WI38 (cell line): Measurements from ENCODE around the gene SEMA6B.

Experiments
- H3K4me3 ChIP-seq: 2 replicates; pipeline ENCODE4 v1.5.1; 2011; ENCODE audit warnings: low read depth, mild to moderate bottlenecking, control low read depth, low read length
- TF ChIP-seq, protein P1 (sequence below): IDR thresholded peaks from 2 replicates; pipeline ENCODE4 v1.5.1; 2012; ENCODE audit warnings: low read depth, mild to moderate bottlenecking, control low read depth, low read length

The SEMA6B gene

DNA sequence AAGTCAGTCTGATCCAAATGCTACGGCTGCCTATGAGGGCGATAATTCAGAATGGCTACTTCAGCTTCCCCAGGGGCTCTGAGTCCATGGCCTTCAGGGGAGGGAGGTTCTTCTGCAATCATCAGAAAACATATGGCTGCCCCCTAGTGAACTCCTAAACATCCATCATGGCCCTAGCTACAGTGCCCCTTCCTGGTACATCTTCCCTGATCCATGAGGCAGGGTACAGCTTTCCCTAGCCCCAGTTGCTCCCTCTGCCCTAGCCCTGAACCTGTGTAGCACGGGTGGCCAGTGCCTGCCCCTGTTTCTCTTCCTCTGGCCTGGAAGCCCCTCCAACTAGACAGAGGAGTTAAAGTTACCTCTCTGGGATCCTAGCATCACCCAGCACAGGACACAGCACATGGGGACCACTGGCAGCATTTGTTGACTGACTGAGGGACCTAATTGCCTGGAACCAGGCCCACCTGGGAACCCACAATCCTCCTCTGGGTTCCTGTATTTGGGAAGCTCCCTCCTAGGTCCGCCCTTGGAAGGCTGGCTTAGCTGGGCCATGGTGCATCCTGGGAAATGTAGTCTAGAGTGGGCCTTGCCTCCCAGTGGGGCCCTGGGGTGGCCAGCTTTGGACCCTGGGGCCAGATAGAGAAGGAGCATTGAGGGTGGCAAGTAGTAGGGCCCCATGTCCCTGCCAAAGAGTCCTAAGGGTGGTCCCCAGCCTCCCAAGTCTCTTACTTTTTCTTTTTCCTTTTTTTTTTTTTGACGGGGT, 17.7 kb upstream of the SEMA6B start:
- no peak overlapping the region for H3K4me3 ChIP-seq
- TF ChIP-seq, protein P1, sequence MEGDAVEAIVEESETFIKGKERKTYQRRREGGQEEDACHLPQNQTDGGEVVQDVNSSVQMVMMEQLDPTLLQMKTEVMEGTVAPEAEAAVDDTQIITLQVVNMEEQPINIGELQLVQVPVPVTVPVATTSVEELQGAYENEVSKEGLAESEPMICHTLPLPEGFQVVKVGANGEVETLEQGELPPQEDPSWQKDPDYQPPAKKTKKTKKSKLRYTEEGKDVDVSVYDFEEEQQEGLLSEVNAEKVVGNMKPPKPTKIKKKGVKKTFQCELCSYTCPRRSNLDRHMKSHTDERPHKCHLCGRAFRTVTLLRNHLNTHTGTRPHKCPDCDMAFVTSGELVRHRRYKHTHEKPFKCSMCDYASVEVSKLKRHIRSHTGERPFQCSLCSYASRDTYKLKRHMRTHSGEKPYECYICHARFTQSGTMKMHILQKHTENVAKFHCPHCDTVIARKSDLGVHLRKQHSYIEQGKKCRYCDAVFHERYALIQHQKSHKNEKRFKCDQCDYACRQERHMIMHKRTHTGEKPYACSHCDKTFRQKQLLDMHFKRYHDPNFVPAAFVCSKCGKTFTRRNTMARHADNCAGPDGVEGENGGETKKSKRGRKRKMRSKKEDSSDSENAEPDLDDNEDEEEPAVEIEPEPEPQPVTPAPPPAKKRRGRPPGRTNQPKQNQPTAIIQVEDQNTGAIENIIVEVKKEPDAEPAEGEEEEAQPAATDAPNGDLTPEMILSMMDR = no peak

DNA sequence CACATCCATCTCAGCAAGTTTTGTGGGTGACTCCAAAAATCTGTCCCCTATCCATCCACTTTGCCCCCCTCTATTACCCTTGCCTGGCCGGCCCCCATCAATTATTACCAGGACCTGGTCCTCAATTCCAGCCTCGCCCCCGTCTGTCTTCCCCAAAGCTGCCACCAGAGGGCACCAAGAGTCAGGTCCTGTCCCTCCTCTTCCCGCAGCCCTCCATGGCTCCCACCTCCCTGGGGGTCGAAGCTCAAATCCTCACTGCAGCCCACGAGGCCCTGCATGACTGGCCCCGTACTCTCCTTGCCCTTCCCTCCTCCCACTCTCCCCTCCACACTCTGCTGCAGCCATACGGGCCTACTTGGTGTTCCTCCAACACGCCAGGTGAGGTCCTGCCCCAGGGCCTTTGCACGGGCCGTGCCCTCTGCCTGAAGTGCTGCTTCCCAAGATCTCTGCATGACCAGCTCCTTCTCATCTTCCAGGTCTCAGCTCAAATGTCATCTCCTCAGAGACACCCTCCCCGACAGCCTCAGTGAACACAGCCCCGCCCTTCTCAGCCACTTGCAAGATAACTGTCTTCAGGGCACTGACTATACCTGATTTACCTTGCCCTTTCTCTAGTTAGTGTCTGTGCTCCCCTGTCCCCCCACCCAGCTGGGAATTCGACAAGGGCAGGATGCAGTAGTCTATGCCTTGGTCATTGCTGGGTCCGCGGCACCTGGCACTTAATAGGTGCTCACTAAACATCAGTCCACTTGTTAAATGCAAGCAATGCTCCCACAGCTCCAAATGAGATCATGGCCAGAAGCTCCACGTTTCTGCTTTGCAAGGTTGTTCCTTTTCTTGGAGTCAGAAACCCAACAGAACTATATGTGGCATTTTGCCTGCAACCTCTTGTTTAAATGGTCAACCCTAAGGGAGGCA, 16.8 kb upstream of the SEMA6B start:
- H3K4me3 ChIP-seq = no peak overlapping the region
- TF ChIP-seq, protein P1 = peak; percentile 67

DNA sequence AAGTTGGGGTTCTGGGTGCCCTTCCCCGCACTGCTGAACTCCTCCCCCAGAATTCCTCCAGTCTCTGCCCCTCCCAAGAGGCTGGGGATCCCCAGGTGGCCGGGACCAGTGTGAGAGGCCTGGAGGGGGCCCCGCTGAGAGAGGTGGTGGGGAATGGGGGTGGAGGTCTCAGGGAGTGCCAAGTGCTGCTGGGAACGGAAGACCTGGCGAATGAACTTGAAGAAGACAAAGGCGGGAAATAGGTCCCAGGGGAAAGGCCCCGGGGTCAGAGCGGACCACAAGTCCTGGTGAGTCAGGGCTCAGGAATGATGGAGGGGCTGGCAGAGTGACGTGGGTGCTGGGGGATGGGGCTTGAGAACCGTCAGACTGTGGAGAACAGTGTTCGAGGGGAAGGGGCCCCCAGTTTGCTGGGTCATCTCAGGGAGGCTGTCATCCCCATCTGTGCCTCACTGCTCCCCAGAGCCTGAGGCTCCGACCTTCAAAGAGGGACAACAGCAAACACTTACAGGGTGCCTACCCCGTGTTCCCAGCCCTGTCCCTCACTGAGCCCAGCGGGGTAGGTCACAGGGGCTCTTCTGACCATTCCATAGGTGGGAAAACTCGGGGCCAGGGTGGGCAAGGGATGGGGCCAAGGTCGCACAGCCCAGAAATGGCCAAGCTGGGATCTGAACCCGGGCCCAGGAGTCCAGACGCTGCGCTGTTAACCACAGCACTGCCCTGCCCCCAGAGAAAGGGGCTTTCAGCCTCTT, 16.0 kb upstream of the SEMA6B start:
- TF ChIP-seq, protein P1 = no peak
- H3K4me3 ChIP-seq = no peak overlapping the region

DNA sequence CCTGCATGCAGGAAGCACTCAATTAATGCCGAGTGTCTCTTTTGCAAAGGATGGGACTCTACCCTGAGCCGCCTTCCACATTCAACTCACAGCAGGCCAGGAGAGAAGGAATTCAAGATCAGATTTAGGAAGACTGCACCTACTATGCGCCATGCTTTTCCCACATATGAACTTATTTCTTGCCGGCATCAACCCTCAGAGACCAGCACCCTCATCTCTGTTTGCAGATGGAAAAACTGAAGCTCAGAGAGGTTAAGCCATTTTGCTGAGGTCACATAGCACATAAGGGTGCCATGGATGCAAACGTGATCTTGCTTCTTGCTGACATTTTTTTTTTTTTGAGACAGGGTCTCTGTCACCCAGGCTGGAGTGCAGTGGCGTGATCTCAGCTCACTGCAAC, 14.2 kb upstream of the SEMA6B start:
- TF ChIP-seq, protein P1 = no peak
- no peak overlapping the region for H3K4me3 ChIP-seq

DNA sequence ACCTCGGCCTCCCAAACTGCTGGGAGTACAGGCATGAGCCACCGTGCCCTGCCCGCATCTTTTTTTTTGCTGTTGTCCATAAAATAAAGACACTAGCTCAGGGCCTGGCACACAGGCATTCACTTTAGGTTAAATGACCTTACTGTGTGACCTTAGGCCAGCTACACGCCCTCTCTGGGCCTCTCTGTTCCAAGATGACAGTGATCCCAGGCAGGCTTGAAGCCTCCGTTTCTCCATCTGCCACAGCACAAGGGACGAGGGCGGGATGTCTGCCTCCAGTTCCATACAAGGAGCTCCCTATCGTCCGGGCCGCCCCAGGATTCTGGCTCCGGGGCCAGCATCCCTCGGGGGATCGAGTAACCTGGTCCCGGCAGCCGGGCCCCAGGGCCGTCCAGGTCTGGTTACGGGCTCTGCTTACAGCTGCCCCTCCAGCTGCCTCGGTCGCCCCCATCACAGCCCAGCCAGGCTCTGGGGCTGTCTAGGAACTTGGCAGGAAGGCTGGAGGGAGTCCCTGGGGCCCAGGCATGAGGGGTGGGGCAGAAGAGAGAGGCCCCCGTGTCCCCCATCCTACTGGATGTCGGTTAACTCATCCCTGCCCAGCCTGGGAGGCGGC, 11.9 kb upstream of the SEMA6B start:
- H3K4me3 ChIP-seq = no peak overlapping the region
- TF ChIP-seq, protein P1 = no peak

DNA sequence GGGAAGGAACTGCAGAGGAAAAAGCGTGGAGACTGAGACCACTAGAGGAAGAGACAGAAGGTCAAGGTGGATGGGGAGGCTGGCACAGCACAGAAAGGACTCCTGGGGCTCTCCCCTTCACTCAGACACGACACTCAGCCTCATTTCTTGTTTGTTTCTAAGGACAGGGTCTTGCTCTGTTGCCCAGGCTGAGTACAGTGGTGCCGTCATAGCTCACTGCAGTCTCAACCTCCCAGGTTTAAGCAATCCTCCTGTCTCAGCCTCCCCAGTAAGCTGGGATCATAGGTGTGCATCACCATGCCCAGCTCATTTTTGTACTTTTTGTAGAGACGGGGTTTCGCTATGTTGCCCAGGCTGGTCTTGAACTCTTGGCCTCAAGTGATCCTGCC, 11.4 kb upstream of the SEMA6B start:
- TF ChIP-seq, protein P1 = no peak
- H3K4me3 ChIP-seq = no peak overlapping the region
